ENCODE measurements around the gene CES5A. TPM values are rescaled to one million over a fixed set of nuclear protein-coding genes. Genes with fewer than 3 reads are reported as not detected.

Gene CES5A
- polyA plus RNA-seq, 2 of the 4 experiments (the other 2 are of a cell fraction): not detected

Other genes starting within 250 kb of the CES5A start
- not detected in 2 replicates for gene SLC6A2, start 219.4 kb downstream of the CES5A start, polyA plus RNA-seq (2011; rRNA removed)
- gene SLC6A2, start 219.4 kb downstream of the CES5A start, polyA plus RNA-seq (2017; fragmentation: RNase III; extraction: RNeasy Plus Mini Kit Qiagen cat#74134 plus additional on column Dnase treatment): not detected in 3 replicates
- 84.1 and 94.9 TPM in 2 replicates for gene CES1, start 42.3 kb downstream of the CES5A start, polyA plus RNA-seq (2011; rRNA removed)
- gene CES1, start 42.3 kb downstream of the CES5A start, polyA plus RNA-seq (2017; fragmentation: RNase III; extraction: RNeasy Plus Mini Kit Qiagen cat#74134 plus additional on column Dnase treatment): 17.9 to 18.5 TPM (median 18.1 TPM) in 3 replicates